Parathyroid adenoma (tissue), 2 donors: ENCODE results near the gene MSH3.
"Not testable (repeated sequence)": the region's sequence is repeated elsewhere in the genome, so short reads cannot be mapped to it uniquely, and the experiment has no call there.

Experiments
- H2AFZ ChIP-seq: fragments of 300-600 bp; sonication (generic); one replicate; pipeline ENCODE4 v1.7.0; 2017; ENCODE audit warnings: antibody characterized with exemption, mild to moderate bottlenecking
- H3K27ac ChIP-seq: fragments of 300-600 bp; sonication (generic); one replicate; pipeline ENCODE4 v1.7.0; 2017
- H3K27me3 ChIP-seq: fragments of 300-600 bp; sonication (generic); one replicate; pipeline ENCODE4 v1.7.0; 2017; ENCODE audit warnings: low read length; ENCODE audit not compliant: control insufficient read depth, insufficient read depth
- H3K36me3 ChIP-seq: fragments of 300-600 bp; sonication (generic); one replicate; pipeline ENCODE4 v1.7.0; 2017; ENCODE audit warnings: low read length; ENCODE audit not compliant: control insufficient read depth, insufficient read depth
- H3K4me1 ChIP-seq: fragments of 300-600 bp; sonication (generic); one replicate; pipeline ENCODE4 v1.7.0; 2017; ENCODE audit warnings: control low read depth
- H3K4me2 ChIP-seq: fragments of 300-600 bp; sonication (generic); one replicate; pipeline ENCODE4 v1.7.0; 2017; ENCODE audit warnings: low read length
- H3K4me3 ChIP-seq: fragments of 300-600 bp; sonication (generic); one replicate; pipeline ENCODE4 v1.7.0; 2017; ENCODE audit warnings: low read depth, low read length
- H3K79me2 ChIP-seq: fragments of 300-600 bp; sonication (generic); one replicate; pipeline ENCODE4 v1.7.0; 2017; ENCODE audit warnings: control low read depth
- H3K9ac ChIP-seq: fragments of 300-600 bp; sonication (generic); one replicate; pipeline ENCODE4 v1.7.0; 2017; ENCODE audit warnings: mild to moderate bottlenecking
- H3K9me3 ChIP-seq: fragments of 300-600 bp; sonication (generic); one replicate; pipeline ENCODE4 v1.7.0; 2017; ENCODE audit warnings: low read length; ENCODE audit not compliant: control insufficient read depth
- TF ChIP-seq, protein P1 (sequence below): fragments of 300-600 bp; sonication (generic); IDR thresholded peaks from one replicate; pipeline ENCODE4 v1.7.0; 2017; ENCODE audit warnings: antibody characterized with exemption, mild to moderate bottlenecking
- donor health status: primary hyperparathyroidism.

Gene MSH3

DNA sequence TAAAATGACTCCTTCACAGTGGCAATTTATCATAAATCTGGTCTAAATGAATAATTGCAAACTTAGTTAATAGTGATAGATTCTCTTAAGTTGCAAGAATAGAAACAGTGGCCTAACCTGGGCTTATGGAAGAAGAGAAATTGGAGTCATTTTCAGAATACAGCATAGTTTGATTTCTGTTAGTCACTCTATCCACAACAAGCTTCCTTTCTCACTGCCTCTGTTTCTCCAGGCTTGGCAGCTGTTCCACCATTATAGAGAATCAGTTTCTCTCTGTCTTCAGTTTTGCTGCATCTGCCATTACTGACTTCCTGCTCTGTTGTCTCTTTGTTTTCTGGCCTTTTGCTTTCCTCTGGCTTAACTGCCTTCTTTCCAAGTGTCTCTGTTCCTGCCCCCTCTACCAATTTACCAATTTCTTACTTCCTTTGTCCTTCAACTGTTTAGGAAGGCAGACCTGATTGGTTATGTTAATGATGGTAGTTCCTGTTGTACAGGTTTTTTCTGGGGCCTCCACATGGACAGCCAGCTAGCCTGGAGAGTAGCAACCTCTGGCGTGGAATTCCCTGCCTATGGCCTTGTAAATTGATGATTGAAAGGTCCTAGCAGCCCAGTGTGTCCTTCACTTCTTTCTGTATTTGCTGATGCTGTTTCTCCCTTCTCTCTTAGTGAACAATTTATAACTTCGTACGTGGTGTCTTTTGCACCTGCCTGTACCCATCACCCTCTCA is 229.8 kb downstream of the MSH3 start:
- no peak overlapping the region for H3K9ac ChIP-seq
- H2AFZ ChIP-seq: no peak overlapping the region
- no peaks in the 10 kb centered on the region for H3K36me3 ChIP-seq
- TF ChIP-seq, protein P1, sequence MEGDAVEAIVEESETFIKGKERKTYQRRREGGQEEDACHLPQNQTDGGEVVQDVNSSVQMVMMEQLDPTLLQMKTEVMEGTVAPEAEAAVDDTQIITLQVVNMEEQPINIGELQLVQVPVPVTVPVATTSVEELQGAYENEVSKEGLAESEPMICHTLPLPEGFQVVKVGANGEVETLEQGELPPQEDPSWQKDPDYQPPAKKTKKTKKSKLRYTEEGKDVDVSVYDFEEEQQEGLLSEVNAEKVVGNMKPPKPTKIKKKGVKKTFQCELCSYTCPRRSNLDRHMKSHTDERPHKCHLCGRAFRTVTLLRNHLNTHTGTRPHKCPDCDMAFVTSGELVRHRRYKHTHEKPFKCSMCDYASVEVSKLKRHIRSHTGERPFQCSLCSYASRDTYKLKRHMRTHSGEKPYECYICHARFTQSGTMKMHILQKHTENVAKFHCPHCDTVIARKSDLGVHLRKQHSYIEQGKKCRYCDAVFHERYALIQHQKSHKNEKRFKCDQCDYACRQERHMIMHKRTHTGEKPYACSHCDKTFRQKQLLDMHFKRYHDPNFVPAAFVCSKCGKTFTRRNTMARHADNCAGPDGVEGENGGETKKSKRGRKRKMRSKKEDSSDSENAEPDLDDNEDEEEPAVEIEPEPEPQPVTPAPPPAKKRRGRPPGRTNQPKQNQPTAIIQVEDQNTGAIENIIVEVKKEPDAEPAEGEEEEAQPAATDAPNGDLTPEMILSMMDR: no peak
- no peak overlapping the region for H3K4me2 ChIP-seq
- no peak overlapping the region for H3K4me3 ChIP-seq
- no peaks in the 10 kb centered on the region for H3K79me2 ChIP-seq
- H3K27me3 ChIP-seq: no peaks in the 10 kb centered on the region
- no peaks in the 10 kb centered on the region for H3K9me3 ChIP-seq
- no peak overlapping the region for H3K27ac ChIP-seq
- H3K4me1 ChIP-seq: no peaks in the 10 kb centered on the region

DNA sequence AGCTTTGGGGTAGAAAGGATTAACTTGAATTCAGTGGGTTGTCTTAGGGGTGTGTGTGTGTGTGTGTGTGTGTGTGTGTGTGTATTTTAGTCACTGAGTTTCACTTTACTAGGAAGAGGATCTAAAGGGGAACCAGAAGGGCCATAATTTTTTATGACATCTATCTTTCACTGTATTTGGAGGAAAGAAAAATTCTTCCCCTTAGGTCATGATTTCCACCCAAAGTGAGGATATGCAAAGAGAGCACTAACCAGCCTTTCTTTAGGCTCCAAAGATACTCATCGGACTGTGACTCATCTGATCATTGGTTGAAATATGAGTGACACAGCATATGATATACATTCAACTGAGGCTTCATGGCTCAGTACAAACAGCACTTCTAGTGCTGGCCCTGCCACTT is 230.5 kb downstream of the MSH3 start:
- TF ChIP-seq, protein P1: no peak
- H3K36me3 ChIP-seq: no peaks in the 10 kb centered on the region

DNA sequence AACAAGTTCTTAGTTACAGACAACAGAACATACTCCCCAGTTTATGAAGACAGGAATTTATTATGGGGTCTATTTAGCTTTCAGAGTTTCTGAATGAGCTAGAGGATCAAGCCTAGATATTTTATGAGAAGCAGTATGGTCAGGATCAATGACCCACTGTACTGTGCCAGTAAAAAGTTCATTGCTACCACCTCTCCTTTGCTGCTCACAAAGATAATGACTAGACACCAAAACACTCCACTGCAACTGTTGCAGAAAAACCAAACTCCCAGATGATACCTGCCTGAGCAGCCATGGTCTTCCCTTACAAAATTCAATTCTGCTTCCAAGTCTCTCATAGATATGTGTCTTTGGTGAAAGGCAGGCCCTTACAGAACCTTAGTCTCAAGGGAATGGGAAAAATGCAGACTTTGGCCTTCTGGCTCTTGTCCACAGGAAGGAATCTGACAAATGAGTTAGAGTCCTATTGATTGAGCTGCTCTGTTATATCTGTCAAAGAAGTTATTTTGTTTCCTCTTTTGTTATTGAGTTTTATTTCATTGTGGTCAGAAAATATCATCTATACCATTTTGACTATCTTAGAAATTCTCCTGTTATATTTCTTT is 231.0 kb downstream of the MSH3 start:
- no peak overlapping the region for H3K4me2 ChIP-seq
- H3K9ac ChIP-seq: no peak overlapping the region
- H3K4me3 ChIP-seq: no peak overlapping the region
- H3K9me3 ChIP-seq: no peaks in the 10 kb centered on the region
- no peaks in the 10 kb centered on the region for H3K36me3 ChIP-seq
- H2AFZ ChIP-seq: no peak overlapping the region
- no peaks in the 10 kb centered on the region for H3K27me3 ChIP-seq
- no peak overlapping the region for H3K27ac ChIP-seq
- TF ChIP-seq, protein P1: no peak
- H3K79me2 ChIP-seq: no peaks in the 10 kb centered on the region
- H3K4me1 ChIP-seq: no peaks in the 10 kb centered on the region

More for the DNA sequence above, 230.5 kb downstream of the MSH3 start:
- H3K27ac ChIP-seq: no peak overlapping the region
- no peak overlapping the region for H3K4me3 ChIP-seq
- H3K4me1 ChIP-seq: no peaks in the 10 kb centered on the region
- H3K9me3 ChIP-seq: no peaks in the 10 kb centered on the region
- no peaks in the 10 kb centered on the region for H3K27me3 ChIP-seq
- H3K9ac ChIP-seq: no peak overlapping the region
- no peak overlapping the region for H3K4me2 ChIP-seq
- H2AFZ ChIP-seq: no peak overlapping the region
- no peaks in the 10 kb centered on the region for H3K79me2 ChIP-seq

DNA sequence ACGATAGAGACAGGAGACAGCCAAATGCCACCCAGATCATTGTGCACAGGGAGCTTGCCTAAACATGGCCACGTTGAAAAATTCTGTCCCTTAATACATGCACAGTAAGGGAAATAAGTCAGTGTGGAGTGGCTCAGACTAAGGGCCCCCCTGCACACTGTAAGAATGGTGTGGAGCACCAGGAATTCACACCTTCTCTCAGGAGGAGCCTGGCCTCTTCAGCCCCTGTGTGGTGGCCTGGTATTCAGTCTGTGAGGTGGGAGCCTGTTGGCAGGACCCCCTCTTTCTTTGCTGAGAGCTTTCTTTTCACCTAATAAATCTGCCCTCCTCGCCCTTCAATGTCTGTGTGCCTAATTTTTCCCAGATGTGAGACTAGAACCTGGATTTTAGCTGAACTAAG is 239.6 kb downstream of the MSH3 start:
- no peaks in the 10 kb centered on the region for H3K4me1 ChIP-seq
- no peak overlapping the region for H2AFZ ChIP-seq
- H3K79me2 ChIP-seq: no peaks in the 10 kb centered on the region
- H3K4me2 ChIP-seq: no peak overlapping the region
- H3K9ac ChIP-seq: no peak overlapping the region
- H3K4me3 ChIP-seq: no peak overlapping the region
- TF ChIP-seq, protein P1: no peak
- H3K9me3 ChIP-seq: no peaks in the 10 kb centered on the region
- no peaks in the 10 kb centered on the region for H3K36me3 ChIP-seq
- H3K27me3 ChIP-seq: no peaks in the 10 kb centered on the region
- H3K27ac ChIP-seq: no peak overlapping the region

DNA sequence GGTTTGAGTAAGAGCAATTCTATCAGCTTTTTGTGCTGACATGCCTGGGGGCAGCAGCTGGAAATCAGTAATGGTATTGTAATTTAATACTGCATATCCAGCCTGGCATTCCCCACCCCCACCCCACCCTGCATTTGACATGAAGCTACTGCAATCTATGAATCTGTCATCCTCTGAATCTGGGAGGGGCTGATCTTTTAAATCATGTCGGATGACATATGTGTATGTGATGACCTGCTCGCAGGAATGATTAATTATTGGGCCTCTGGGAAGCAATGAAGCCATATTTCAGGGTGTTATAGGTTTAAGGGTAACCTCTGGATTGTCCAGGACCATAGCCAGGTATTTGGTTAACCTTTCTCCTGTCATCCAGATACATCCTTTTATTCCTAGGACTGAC is 241.1 kb downstream of the MSH3 start:
- Histone ChIP-seq H3K9ac (no peak overlapping the region), H3K79me2 (no peaks in the 10 kb centered on the region), H2AFZ (no peak overlapping the region), H3K4me3 (no peak overlapping the region), H3K27me3 (no peaks in the 10 kb centered on the region), H3K4me1 (no peaks in the 10 kb centered on the region), H3K36me3 (no peaks in the 10 kb centered on the region), H3K4me2 (no peak overlapping the region), H3K27ac (no peak overlapping the region), H3K9me3 (no peaks in the 10 kb centered on the region)
- TF ChIP-seq, protein P1: no peak

DNA sequence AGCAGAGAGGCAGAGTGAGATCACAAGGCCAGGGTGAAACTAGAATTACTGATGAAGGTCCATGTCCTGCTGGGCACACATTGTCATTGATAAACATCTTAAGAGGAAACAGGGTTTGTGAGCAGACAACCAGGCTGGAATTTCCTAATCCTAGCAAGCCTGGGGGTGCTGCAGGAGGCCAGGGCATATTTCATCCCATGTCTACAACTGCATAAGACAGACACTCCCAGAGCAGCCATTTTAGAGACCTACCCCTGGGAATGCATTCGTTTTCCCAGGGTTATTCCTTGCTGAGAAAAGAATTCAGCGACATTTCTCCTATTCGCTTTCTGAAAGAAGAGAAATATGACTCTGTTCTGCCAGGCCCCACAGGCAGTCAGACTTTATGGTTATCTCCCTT is 248.2 kb downstream of the MSH3 start:
- not testable (repeated sequence) for H3K36me3 ChIP-seq, H3K4me2 ChIP-seq, H3K27ac ChIP-seq, H3K9ac ChIP-seq, H3K4me3 ChIP-seq, H2AFZ ChIP-seq, H3K79me2 ChIP-seq, H3K4me1 ChIP-seq, H3K9me3 ChIP-seq, H3K27me3 ChIP-seq
